Right atrium auricular region (tissue), 2 donors: ENCODE results near the gene LMO7. TPM values are rescaled to one million over a fixed set of nuclear protein-coding genes. Genes with fewer than 3 reads are reported as not detected.
"Not testable (repeated sequence)": the region's sequence is repeated elsewhere in the genome, so short reads cannot be mapped to it uniquely, and the experiment has no call there.

Source experiments
- DNase-seq: peaks from one replicate; pipeline ENCODE4 v3.0.0-alpha.2; 2019; ENCODE audit warnings: low spot score
- H3K27ac ChIP-seq, 2 donors: fragments of 200-600 bp; sonication (generic); 1 replicate in 1 of 2; 2 replicates in 1 of 2; pipeline ENCODE4 v1.5.1; 2016 to 2019
- H3K27me3 ChIP-seq, 2 donors: fragments of 200-600 bp; sonication (generic); one replicate each; pipeline versions ENCODE4 v1.5.1 to v1.6.0; 2017 to 2019
- H3K36me3 ChIP-seq: fragments of 200-600 bp; sonication (generic); one replicate; pipeline ENCODE4 v1.5.1; 2016
- H3K4me1 ChIP-seq, 2 donors: fragments of 200-600 bp; sonication (generic); one replicate each; pipeline versions ENCODE4 v1.5.1 to v1.6.0; 2017 to 2019
- H3K4me3 ChIP-seq, 2 donors: fragments of 200-600 bp; sonication (generic); 1 replicate in 1 of 2; 2 replicates in 1 of 2; pipeline ENCODE4 v1.5.1; 2017 to 2019; ENCODE audit warnings: mild to moderate bottlenecking in 1 of 2, moderate library complexity in 1 of 2
- H3K9me3 ChIP-seq, 2 donors: fragments of 200-600 bp; sonication (generic); one replicate each; pipeline ENCODE4 v1.5.1; 2019
- total RNA-seq, 2 donors: library from RNA; depleted of rRNA; stranded (reverse); fragments of >200 nt; gene quantifications; one replicate each; pipeline ENCODE4 v1.1.0, GENCODE V29; 2016
- TF ChIP-seq, protein P1 (sequence below), 2 donors: fragments of 200-600 bp; sonication (generic); IDR thresholded peaks; one replicate each; pipeline ENCODE4 v1.5.1; 2019; ENCODE audit warnings: antibody characterized with exemption in 2 of 2

The LMO7 gene
- total RNA-seq, 2 donors from 2014 or later: 319 to 484 TPM

DNA sequence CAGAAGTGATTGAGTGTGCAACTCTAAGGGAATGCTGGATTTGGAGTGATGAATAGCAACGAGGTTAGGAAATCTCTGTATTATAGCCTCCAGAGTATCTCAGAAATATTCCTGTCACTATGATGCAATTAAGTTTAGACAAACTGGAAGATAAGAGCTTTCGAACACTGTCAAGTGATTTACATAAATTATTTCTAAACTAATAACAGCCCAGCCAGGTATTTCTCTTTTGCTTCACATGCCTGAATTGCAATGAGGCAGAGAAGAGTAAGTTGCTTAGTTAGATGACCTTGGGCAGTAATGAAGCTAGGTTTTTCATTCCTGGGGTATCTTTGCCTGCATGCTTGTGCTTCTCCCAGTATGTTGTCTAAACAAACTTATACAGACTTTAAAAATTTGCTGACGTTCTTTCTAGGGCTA lies 134.5 kb downstream of the LMO7 start:
- no peak overlapping the region for H3K4me3 ChIP-seq
- no peaks in the 10 kb centered on the region for H3K27me3 ChIP-seq
- peaks cover 0 to 9% of the 10 kb centered on the region in 2 donors for H3K4me1 ChIP-seq
- TF ChIP-seq, protein P1, sequence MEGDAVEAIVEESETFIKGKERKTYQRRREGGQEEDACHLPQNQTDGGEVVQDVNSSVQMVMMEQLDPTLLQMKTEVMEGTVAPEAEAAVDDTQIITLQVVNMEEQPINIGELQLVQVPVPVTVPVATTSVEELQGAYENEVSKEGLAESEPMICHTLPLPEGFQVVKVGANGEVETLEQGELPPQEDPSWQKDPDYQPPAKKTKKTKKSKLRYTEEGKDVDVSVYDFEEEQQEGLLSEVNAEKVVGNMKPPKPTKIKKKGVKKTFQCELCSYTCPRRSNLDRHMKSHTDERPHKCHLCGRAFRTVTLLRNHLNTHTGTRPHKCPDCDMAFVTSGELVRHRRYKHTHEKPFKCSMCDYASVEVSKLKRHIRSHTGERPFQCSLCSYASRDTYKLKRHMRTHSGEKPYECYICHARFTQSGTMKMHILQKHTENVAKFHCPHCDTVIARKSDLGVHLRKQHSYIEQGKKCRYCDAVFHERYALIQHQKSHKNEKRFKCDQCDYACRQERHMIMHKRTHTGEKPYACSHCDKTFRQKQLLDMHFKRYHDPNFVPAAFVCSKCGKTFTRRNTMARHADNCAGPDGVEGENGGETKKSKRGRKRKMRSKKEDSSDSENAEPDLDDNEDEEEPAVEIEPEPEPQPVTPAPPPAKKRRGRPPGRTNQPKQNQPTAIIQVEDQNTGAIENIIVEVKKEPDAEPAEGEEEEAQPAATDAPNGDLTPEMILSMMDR (IDR thresholded peaks at IDR 0.05): no peak
- peak overlapping the region in 1 of 2 donors; percentile 68 for H3K27ac ChIP-seq
- DNase-seq: no peak
- no peaks in the 10 kb centered on the region for H3K9me3 ChIP-seq
- no peaks in the 10 kb centered on the region for H3K36me3 ChIP-seq

DNA sequence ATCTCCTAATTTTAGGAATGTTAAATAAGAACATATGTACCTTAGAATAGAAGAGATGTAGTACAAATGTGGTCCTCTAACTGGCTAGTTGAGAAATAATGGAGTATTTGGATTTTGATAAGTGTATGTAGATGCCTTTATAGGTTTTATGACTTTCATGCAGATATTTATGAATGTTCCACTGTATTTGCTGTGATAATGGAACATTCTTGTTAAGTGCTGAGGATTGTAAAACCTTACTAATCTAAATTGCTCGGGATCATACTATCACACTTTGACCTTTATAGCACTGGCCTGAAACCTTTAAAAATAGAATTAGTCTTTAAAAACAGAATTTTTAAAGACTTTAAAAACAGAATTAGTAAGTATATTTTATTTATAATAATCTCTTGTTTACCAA lies 135.1 kb downstream of the LMO7 start:
- TF ChIP-seq, protein P1 (IDR thresholded peaks at IDR 0.05): no peak
- no peaks in the 10 kb centered on the region for H3K9me3 ChIP-seq
- H3K36me3 ChIP-seq: no peaks in the 10 kb centered on the region
- peak overlapping the region in 1 of 2 donors; percentile 68 for H3K27ac ChIP-seq
- H3K4me3 ChIP-seq: no peak overlapping the region
- no peak for DNase-seq
- no peaks in the 10 kb centered on the region for H3K27me3 ChIP-seq
- peaks cover 0 to 9% of the 10 kb centered on the region in 2 donors for H3K4me1 ChIP-seq

DNA sequence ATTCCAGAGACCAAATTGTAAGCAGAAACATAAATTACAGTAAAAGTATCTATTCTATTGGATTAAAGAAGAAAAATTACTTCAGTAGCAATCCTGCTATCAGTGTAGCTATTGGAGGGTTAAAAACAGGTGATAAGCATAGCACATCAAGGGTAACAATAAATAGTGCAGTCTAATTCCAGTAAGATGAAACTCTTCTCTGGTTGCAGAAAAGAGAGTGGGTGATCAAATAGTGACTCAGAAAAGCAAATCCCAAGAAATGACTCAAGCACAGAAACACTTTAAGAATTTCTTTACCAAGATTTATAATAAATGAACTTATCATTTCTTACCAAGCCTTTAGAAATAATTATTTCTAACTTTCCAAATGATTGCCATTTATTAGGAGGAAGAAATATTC lies 135.7 kb downstream of the LMO7 start:
- Histone ChIP-seq H3K27ac (peak overlapping the region in 1 of 2 donors; percentile 68), H3K27me3 (no peaks in the 10 kb centered on the region), H3K36me3 (no peaks in the 10 kb centered on the region), H3K9me3 (no peaks in the 10 kb centered on the region), H3K4me3 (no peak overlapping the region), H3K4me1 (peaks cover 0 to 12% of the 10 kb centered on the region in 2 donors)
- no peak for DNase-seq
- TF ChIP-seq, protein P1 (IDR thresholded peaks at IDR 0.05): no peak

DNA sequence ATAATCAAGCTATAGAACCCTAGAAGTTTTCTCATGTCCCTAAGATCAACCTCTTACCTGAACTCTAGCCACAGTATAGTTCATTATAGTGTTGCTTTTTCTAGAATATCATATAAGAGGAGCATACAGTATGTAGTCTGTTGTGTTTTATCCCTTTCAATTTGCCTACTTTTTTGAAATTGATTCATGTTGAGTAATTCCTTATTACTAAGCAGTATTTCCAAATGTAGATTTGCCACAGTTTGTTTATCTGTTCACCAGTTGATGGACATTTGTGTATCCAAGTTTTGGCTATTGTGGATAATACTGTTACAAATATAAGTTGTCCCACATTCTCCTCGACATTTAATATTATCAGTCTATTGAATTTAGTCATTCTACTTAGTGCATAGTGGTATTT lies 138.0 kb downstream of the LMO7 start:
- Histone ChIP-seq H3K27ac (no peak overlapping the region), H3K4me3 (no peak overlapping the region), H3K9me3 (no peaks in the 10 kb centered on the region), H3K4me1 (peaks cover 0 to 14% of the 10 kb centered on the region in 2 donors), H3K36me3 (no peaks in the 10 kb centered on the region), H3K27me3 (no peaks in the 10 kb centered on the region)
- DNase-seq: no peak
- TF ChIP-seq, protein P1 (IDR thresholded peaks at IDR 0.05): no peak

DNA sequence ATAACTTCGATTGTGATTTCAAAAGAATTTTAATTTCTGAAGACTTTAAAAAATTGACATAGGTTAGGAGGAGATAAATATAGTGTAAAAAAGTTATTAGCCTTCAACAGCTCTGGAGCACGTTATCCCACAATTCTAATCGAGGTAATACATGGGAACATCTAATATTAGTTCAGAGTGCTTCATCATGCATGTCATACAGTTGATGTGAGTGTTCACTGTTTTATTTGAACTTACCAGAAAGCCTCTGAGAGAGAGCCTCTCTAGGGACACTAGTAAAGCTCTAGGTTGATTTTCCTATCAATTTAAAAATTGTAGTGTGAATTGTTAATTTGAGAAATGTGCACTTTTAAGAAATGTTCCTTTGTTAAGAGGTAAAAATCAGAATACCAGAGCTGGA lies 140.4 kb downstream of the LMO7 start:
- Histone ChIP-seq H3K36me3 (no peaks in the 10 kb centered on the region), H3K4me3 (no peak overlapping the region), H3K27me3 (no peaks in the 10 kb centered on the region), H3K9me3 (peaks cover 0 to 8% of the 10 kb centered on the region in 2 donors), H3K27ac (peak overlapping the region in 1 of 2 donors; percentile 30), H3K4me1 (peaks cover 0 to 4% of the 10 kb centered on the region in 2 donors)
- no peak for DNase-seq
- TF ChIP-seq, protein P1 (IDR thresholded peaks at IDR 0.05): no peak

DNA sequence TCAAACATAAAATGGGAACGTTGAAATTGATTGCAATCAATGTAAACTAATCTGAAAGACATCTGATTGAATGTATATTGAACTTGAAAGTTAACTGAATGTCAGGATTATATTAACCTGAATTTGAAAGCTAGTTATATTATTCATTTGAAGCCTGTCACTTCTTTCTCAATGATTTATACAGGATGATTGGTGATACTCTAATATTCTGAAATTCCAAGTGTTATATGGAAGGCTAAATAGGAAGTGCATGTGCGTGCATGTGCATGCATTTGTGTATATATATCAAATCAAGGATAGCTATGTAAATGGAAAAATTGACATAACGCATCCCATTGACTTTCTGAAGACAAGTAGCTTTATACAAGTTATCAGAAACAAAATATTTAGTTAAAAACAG lies 143.3 kb downstream of the LMO7 start:
- Histone ChIP-seq H3K36me3 (no peaks in the 10 kb centered on the region), H3K27me3 (no peaks in the 10 kb centered on the region), H3K4me1 (peaks cover 0 to 4% of the 10 kb centered on the region in 2 donors), H3K9me3 (peaks cover 0 to 13% of the 10 kb centered on the region in 2 donors), H3K27ac (no peak overlapping the region), H3K4me3 (no peak overlapping the region)
- TF ChIP-seq, protein P1 (IDR thresholded peaks at IDR 0.05): no peak
- DNase-seq: no peak

DNA sequence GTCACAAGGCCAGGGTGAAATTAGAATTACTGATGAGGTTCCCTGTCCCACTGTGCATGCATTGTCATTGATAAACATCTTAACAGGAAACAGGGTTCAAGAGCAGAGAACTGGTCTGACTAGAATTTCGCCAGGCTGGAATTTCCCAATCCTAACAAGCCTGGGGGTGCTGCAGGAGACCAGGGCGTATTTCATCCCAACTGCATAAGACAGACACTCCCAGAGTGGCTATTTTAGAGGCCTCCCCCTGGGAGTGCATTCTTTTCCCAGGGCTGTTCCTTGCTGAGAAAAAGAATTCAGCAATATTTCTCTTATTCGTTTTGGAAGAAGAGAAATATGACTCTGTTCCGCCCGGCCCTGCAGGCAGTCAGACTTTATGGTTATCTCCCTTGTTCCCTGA lies 144.0 kb downstream of the LMO7 start:
- peaks cover 0 to 13% of the 10 kb centered on the region in 2 donors for H3K9me3 ChIP-seq
- not testable (repeated sequence) for H3K4me3 ChIP-seq, H3K4me1 ChIP-seq, H3K36me3 ChIP-seq, H3K27me3 ChIP-seq, DNase-seq, H3K27ac ChIP-seq
